Epithelial cell of esophagus (primary cell): ENCODE measurements around the gene CNTN5.

Experiments
- DNase-seq: peaks from one replicate; pipeline ENCODE4 v3.0.0; 2010; ENCODE audit warnings: low read depth
- H3K4me3 ChIP-seq: 2 replicates; pipeline ENCODE4 v1.5.1; 2011; ENCODE audit warnings: mild to moderate bottlenecking, low read length, control low read depth
- TF ChIP-seq, protein P1 (sequence below): IDR thresholded peaks from 2 replicates; pipeline ENCODE4 v1.5.1; 2011; ENCODE audit warnings: low read depth, mild to moderate bottlenecking, low read length, control low read depth, inconsistent platforms; ENCODE audit not compliant: insufficient read depth; ENCODE audit errors: missing control alignments

The CNTN5 gene

DNA sequence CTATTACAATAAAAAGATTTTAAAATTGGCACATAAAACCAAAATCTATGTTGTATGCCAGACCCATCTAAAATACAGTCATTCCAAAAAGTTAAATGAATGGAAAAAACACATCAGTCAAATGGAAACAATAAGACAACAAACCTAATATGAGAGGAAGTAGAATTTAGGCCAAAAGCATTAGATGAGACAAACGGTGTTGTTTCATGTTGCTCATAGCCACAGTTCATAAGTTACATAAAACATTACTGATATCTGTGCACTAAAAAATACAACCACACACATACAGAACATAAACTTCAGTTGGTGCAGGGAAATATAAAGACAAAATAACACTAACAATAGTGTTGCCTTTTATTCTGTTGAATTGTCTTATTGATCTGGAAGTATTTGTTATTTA, 661.9 kb downstream of the CNTN5 start:
- TF ChIP-seq, protein P1, sequence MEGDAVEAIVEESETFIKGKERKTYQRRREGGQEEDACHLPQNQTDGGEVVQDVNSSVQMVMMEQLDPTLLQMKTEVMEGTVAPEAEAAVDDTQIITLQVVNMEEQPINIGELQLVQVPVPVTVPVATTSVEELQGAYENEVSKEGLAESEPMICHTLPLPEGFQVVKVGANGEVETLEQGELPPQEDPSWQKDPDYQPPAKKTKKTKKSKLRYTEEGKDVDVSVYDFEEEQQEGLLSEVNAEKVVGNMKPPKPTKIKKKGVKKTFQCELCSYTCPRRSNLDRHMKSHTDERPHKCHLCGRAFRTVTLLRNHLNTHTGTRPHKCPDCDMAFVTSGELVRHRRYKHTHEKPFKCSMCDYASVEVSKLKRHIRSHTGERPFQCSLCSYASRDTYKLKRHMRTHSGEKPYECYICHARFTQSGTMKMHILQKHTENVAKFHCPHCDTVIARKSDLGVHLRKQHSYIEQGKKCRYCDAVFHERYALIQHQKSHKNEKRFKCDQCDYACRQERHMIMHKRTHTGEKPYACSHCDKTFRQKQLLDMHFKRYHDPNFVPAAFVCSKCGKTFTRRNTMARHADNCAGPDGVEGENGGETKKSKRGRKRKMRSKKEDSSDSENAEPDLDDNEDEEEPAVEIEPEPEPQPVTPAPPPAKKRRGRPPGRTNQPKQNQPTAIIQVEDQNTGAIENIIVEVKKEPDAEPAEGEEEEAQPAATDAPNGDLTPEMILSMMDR: no peak
- no peak for DNase-seq
- no peak overlapping the region for H3K4me3 ChIP-seq

- no peak overlapping the region for H3K4me3 ChIP-seq
- TF ChIP-seq, protein P1: no peak
- no peak for DNase-seq
Observed at GRCh38 chr11:99683933-99684332, 663.2 kb downstream of the CNTN5 start.

DNA sequence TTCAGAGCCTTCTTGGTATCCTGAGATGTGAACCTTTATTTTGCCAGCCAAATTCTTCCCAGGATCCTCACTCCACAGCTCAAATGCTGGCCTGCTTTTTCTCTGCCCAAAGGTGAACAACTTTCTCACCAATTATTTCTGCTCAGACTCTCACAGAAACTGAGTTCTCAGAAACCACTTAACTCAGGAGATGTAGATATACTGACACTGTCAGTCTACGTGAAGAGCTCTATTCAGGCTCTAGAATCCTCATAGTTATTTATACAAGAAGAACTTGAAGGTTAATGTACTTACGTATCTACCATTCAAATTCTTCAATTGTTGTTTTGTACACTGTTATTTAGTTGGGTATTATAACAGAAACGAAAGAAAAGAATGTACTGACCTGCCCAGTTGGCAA, 666.1 kb downstream of the CNTN5 start:
- TF ChIP-seq, protein P1: no peak
- DNase-seq: no peak
- H3K4me3 ChIP-seq: no peak overlapping the region

DNA sequence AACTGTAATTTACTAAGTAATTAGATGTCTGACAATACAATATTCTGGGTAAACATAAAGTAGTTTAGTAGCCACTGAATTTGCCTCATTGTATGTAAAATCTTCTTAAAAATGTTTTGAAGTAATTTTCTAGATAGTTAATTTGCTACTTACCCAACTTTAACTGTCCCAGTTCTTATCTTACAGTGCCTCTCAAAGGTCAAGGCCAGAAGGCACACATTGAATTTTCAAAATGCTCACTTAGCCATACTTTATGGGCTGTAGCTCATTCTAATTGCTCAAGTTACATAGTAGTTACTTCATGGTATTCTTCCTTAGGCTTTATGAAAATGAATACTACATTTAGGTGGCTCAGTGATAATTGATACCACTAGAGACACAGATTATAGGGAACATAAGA, 666.6 kb downstream of the CNTN5 start:
- TF ChIP-seq, protein P1: peak; percentile 15
- H3K4me3 ChIP-seq: no peak overlapping the region
- DNase-seq: peak; percentile 2

- DNase-seq: peak; percentile 93
Observed at GRCh38 chr11:99693941-99694492, 673.3 kb downstream of the CNTN5 start.

GRCh38 chr11:99695106-99695505, 674.4 kb downstream of the CNTN5 start:
- TF ChIP-seq, protein P1: no peak
- no peak for DNase-seq
- no peak overlapping the region for H3K4me3 ChIP-seq

More at GRCh38 chr11:99693941-99694492, 673.3 kb downstream of the CNTN5 start:
- peak overlapping the region; percentile 32 for H3K4me3 ChIP-seq
- TF ChIP-seq, protein P1: no peak

- H3K4me3 ChIP-seq: no peak overlapping the region
- DNase-seq: no peak
- TF ChIP-seq, protein P1: no peak
Observed at GRCh38 chr11:99706848-99707247, 686.1 kb downstream of the CNTN5 start.
